ENCODE results near the gene SLIT3.

SLIT3 gene

DNA sequence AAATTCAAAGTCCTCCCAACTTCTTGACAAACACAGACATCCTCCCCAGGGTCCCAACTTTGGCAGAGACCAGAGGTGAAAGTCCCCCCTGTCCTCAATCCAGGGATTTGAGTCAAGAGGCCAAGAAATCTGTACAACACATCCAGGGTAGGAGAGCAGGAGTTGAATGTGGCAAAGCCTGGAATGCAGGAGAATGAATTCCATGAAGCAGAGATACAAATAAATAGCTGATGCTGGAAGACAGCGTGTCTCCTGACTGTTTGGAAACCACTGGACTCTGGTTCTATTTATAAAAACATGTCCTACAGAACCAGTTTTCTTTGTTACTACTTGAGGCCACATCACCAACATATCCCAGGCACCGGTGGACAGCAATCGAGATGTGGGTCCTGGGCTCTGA lies 43.7 kb upstream of the SLIT3 start:
- H3K9ac ChIP-seq (ENCODE audit: low read depth, low read length, poor library complexity, severe bottlenecking) = no peak overlapping the region
- no peaks in the 10 kb centered on the region for H4K20me1 ChIP-seq (ENCODE audit: insufficient read depth, low read length, poor library complexity, severe bottlenecking)
- H3K36me3 ChIP-seq (ENCODE audit: insufficient read depth, low read length) = no peaks in the 10 kb centered on the region
- TF ChIP-seq, protein P1, sequence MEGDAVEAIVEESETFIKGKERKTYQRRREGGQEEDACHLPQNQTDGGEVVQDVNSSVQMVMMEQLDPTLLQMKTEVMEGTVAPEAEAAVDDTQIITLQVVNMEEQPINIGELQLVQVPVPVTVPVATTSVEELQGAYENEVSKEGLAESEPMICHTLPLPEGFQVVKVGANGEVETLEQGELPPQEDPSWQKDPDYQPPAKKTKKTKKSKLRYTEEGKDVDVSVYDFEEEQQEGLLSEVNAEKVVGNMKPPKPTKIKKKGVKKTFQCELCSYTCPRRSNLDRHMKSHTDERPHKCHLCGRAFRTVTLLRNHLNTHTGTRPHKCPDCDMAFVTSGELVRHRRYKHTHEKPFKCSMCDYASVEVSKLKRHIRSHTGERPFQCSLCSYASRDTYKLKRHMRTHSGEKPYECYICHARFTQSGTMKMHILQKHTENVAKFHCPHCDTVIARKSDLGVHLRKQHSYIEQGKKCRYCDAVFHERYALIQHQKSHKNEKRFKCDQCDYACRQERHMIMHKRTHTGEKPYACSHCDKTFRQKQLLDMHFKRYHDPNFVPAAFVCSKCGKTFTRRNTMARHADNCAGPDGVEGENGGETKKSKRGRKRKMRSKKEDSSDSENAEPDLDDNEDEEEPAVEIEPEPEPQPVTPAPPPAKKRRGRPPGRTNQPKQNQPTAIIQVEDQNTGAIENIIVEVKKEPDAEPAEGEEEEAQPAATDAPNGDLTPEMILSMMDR (conservative IDR thresholded peaks at IDR 0.05; ENCODE audit: low read length) = no peak
- no peak for TF ChIP-seq EZH2phosphoT487 (IDR thresholded peaks at IDR 0.05; ENCODE audit: borderline replicate concordance)
- H3K9me2 ChIP-seq (replicated peaks; ENCODE audit: low read depth, low read length) = no peaks in the 10 kb centered on the region
- H3K4me1 ChIP-seq (ENCODE audit: insufficient read depth, low read length, poor library complexity, severe bottlenecking) = no peaks in the 10 kb centered on the region
- no peak overlapping the region for H3K4me3 ChIP-seq (ENCODE audit: low read length, poor library complexity, severe bottlenecking)
- H3K27me3 ChIP-seq (ENCODE audit: insufficient read depth, low read length, poor library complexity, severe bottlenecking) = no peaks in the 10 kb centered on the region
- H3K79me2 ChIP-seq (ENCODE audit: insufficient read depth, low read length) = no peaks in the 10 kb centered on the region
- H3K9me3 ChIP-seq (ENCODE audit: insufficient read depth, low read depth, low read length) = no peaks in the 10 kb centered on the region
- H3K4me2 ChIP-seq (ENCODE audit: low read depth, low read length, poor library complexity, severe bottlenecking) = no peak overlapping the region
- no peak overlapping the region for H2AFZ ChIP-seq (ENCODE audit: low read length)
- H3F3A ChIP-seq (ENCODE audit: low read depth) = no peaks in the 10 kb centered on the region

DNA sequence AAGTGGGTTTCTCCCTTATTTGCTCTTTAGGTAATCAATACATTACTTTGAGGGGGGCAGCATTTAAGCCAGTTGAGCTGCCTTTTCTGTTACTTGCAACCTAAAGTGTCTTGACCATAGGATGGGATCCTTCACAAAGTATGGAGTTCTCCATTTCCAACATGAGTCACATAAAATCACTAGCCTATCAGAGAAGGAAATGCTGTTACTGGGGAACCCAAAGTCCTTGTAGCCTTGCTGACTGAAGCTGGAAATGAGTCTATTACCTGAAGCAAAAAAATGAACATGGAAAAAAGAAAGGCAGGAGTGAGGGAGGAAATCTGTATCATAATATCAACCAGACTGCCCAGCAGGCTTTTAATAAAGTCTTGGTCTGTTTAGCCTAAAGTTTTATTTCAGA lies 42.8 kb upstream of the SLIT3 start:
- Histone ChIP-seq H3K9me2 (replicated peaks; ENCODE audit: low read depth, low read length) (no peaks in the 10 kb centered on the region), H3K9ac (ENCODE audit: low read depth, low read length, poor library complexity, severe bottlenecking) (no peak overlapping the region), H3K27me3 (ENCODE audit: insufficient read depth, low read length, poor library complexity, severe bottlenecking) (no peaks in the 10 kb centered on the region), H3K79me2 (ENCODE audit: insufficient read depth, low read length) (no peaks in the 10 kb centered on the region), H3K36me3 (ENCODE audit: insufficient read depth, low read length) (no peaks in the 10 kb centered on the region), H3K9me3 (ENCODE audit: insufficient read depth, low read depth, low read length) (no peaks in the 10 kb centered on the region), H3K4me2 (ENCODE audit: low read depth, low read length, poor library complexity, severe bottlenecking) (no peak overlapping the region), H3K4me1 (ENCODE audit: insufficient read depth, low read length, poor library complexity, severe bottlenecking) (no peaks in the 10 kb centered on the region), H3F3A (ENCODE audit: low read depth) (no peaks in the 10 kb centered on the region), H3K4me3 (ENCODE audit: low read length, poor library complexity, severe bottlenecking) (no peak overlapping the region), H2AFZ (ENCODE audit: low read length) (no peak overlapping the region), H4K20me1 (ENCODE audit: insufficient read depth, low read length, poor library complexity, severe bottlenecking) (no peaks in the 10 kb centered on the region)
- TF ChIP-seq, protein P1 (conservative IDR thresholded peaks at IDR 0.05; ENCODE audit: low read length) = no peak
- no peak for TF ChIP-seq EZH2phosphoT487 (IDR thresholded peaks at IDR 0.05; ENCODE audit: borderline replicate concordance)

DNA sequence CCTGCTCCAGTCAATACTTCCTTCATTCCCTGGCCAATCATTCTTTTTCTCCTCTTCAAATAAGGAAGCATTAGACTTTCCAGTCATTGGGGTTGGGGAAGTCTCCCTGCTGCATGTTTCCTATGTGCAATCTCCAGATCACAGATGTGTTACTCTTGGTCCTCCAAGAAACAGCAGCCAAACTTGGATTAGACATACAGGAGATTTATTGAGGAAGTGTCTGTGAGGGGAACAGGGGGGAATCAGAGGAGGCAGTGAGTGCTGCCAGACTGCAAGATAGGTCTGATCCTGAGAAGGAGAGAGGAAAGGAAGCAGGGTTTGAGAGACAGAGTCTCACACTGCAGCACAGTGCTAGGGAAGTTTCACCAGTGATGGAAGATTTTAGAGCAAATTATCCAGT lies 40.6 kb upstream of the SLIT3 start:
- no peaks in the 10 kb centered on the region for H3K27me3 ChIP-seq (ENCODE audit: insufficient read depth, low read length, poor library complexity, severe bottlenecking)
- no peak overlapping the region for H3K4me2 ChIP-seq (ENCODE audit: low read depth, low read length, poor library complexity, severe bottlenecking)
- no peak for TF ChIP-seq EZH2phosphoT487 (IDR thresholded peaks at IDR 0.05; ENCODE audit: borderline replicate concordance)

DNA sequence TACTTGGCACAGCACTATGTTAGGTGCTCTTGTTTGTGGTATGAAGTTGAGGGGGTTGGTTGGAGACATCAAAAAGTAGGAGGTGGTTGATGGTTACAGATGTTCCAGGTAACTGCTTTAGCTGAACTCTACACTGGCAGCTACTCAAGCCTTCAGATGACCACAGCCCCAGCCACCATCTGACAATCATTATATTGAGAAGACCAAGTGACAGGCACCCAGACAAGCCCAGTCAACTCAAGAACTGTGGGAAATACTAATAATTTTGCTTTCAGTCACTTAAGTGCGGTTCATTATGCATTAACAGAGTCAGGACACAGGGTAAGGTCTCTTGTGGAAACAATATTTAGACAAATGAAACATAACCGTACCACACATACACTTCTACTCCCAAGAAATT lies 38.9 kb upstream of the SLIT3 start:
- H3K9me3 ChIP-seq (ENCODE audit: insufficient read depth, low read depth, low read length) = no peaks in the 10 kb centered on the region
- H2AFZ ChIP-seq (ENCODE audit: low read length) = no peak overlapping the region
- H3K36me3 ChIP-seq (ENCODE audit: insufficient read depth, low read length) = no peaks in the 10 kb centered on the region
- H3K27me3 ChIP-seq (ENCODE audit: insufficient read depth, low read length, poor library complexity, severe bottlenecking) = no peaks in the 10 kb centered on the region
- TF ChIP-seq, protein P1 (conservative IDR thresholded peaks at IDR 0.05; ENCODE audit: low read length) = no peak
- no peak for TF ChIP-seq EZH2phosphoT487 (IDR thresholded peaks at IDR 0.05; ENCODE audit: borderline replicate concordance)
- H3K4me2 ChIP-seq (ENCODE audit: low read depth, low read length, poor library complexity, severe bottlenecking) = no peak overlapping the region
- H3K9me2 ChIP-seq (replicated peaks; ENCODE audit: low read depth, low read length) = no peaks in the 10 kb centered on the region
- H3K4me3 ChIP-seq (ENCODE audit: low read length, poor library complexity, severe bottlenecking) = no peak overlapping the region
- H3K4me1 ChIP-seq (ENCODE audit: insufficient read depth, low read length, poor library complexity, severe bottlenecking) = no peaks in the 10 kb centered on the region
- no peaks in the 10 kb centered on the region for H4K20me1 ChIP-seq (ENCODE audit: insufficient read depth, low read length, poor library complexity, severe bottlenecking)
- H3F3A ChIP-seq (ENCODE audit: low read depth) = no peaks in the 10 kb centered on the region
- no peaks in the 10 kb centered on the region for H3K79me2 ChIP-seq (ENCODE audit: insufficient read depth, low read length)
- no peak overlapping the region for H3K9ac ChIP-seq (ENCODE audit: low read depth, low read length, poor library complexity, severe bottlenecking)

More for the DNA sequence above, 40.6 kb upstream of the SLIT3 start:
- H4K20me1 ChIP-seq (ENCODE audit: insufficient read depth, low read length, poor library complexity, severe bottlenecking) = no peaks in the 10 kb centered on the region
- no peak overlapping the region for H3K9ac ChIP-seq (ENCODE audit: low read depth, low read length, poor library complexity, severe bottlenecking)
- H3K79me2 ChIP-seq (ENCODE audit: insufficient read depth, low read length) = no peaks in the 10 kb centered on the region
- H3K9me2 ChIP-seq (replicated peaks; ENCODE audit: low read depth, low read length) = no peaks in the 10 kb centered on the region
- no peaks in the 10 kb centered on the region for H3K36me3 ChIP-seq (ENCODE audit: insufficient read depth, low read length)
- no peak overlapping the region for H3K4me3 ChIP-seq (ENCODE audit: low read length, poor library complexity, severe bottlenecking)
- no peaks in the 10 kb centered on the region for H3F3A ChIP-seq (ENCODE audit: low read depth)
- no peak overlapping the region for H2AFZ ChIP-seq (ENCODE audit: low read length)
- no peaks in the 10 kb centered on the region for H3K4me1 ChIP-seq (ENCODE audit: insufficient read depth, low read length, poor library complexity, severe bottlenecking)
- no peaks in the 10 kb centered on the region for H3K9me3 ChIP-seq (ENCODE audit: insufficient read depth, low read depth, low read length)

Measured in Loucy (cell line).